Measurements from ENCODE around the gene ANO10. TPM values are rescaled to one million over a fixed set of nuclear protein-coding genes. Genes with fewer than 3 reads are reported as not detected.
"Not testable (repeated sequence)": the region's sequence is repeated elsewhere in the genome, so short reads cannot be mapped to it uniquely, and the experiment has no call there.

ANO10 gene, protein sequence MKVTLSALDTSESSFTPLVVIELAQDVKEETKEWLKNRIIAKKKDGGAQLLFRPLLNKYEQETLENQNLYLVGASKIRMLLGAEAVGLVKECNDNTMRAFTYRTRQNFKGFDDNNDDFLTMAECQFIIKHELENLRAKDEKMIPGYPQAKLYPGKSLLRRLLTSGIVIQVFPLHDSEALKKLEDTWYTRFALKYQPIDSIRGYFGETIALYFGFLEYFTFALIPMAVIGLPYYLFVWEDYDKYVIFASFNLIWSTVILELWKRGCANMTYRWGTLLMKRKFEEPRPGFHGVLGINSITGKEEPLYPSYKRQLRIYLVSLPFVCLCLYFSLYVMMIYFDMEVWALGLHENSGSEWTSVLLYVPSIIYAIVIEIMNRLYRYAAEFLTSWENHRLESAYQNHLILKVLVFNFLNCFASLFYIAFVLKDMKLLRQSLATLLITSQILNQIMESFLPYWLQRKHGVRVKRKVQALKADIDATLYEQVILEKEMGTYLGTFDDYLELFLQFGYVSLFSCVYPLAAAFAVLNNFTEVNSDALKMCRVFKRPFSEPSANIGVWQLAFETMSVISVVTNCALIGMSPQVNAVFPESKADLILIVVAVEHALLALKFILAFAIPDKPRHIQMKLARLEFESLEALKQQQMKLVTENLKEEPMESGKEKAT
- total RNA-seq, result 24.8 TPM

DNA sequence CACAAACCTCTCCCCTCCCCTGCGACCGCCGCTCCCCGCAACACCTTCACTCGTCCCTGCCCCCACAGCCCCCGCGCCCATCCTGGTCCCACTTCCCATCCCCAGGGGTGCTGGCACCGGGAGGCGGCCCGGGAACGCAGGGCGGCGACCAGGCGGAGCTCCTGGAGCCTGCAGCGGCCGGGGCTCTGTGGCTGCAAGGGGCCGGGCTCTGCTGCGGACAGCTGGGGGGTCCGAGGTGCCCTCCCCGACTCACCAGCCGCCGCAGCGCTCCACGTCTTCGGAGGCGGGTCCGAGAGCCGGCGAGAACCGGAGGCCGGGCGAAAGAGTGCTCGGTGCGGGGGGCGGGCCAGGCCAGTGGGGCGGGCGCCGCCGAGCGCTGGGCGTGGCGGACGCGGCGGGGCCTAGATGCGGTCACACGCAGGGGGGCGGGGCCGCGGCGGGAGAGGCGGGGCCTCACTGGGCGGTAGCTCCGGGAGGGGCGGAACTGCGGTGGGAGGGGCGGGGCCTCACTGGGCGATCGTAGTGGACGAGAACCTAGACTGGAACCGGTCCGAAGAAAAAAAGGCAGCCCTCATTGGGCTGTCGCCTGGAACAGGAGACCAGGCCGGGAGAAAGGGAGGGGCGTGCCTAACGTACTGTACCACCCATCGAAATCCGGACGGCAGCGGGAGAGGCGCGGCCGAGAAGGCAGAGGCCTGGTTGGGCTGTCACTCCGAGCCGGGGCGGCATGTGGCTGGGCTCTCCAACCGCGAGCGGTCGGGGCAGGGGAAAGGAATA, at the start of gene ANO10:
TSS of gene ANO10 (minus strand) at position 356 of the 777 bp plus-strand sequence. CDS start 16,159 bp downstream, outside the sequence.
- peak; percentile 100 for ATAC-seq

DNA sequence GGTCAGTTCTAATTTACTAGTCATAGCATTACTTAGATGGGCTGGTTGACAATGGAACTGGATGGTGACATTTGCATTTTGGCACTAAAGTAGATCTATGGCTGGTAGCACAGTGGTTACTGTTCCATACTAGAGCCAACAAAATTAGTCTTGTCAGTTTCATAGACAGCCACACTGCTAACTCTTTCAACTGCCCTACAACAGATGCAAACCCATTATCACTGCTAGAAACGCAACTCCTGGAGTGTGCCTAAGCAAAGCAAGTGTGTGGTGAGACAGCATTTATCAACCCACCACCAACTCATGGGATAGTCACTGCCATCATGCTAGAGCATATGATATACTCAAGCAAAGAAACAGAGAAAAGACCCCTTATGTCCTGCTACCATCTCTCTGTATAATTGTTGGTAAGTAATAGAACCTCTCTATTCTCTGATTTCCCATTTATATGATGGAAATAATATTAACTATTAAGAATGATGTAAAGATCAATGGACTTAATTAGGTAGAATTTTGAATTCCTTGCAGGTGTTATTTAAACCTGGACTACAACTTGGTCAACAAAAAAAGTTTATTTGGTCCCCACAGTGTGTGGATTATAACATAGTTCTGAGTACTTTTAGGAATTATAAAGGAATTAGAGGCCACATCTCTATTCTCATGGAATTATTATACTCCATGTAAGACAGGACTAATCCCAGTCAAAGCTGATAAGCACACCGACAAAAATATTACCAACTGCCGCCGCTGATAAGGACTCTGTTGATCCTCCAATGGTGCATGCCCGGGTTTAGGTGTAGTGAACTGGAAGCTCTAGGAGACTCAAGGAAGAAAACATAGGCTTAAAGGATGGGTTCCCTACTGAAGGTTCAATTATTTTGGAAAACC, 49.1 kb upstream of the ANO10 start:
- no peak for ATAC-seq

DNA sequence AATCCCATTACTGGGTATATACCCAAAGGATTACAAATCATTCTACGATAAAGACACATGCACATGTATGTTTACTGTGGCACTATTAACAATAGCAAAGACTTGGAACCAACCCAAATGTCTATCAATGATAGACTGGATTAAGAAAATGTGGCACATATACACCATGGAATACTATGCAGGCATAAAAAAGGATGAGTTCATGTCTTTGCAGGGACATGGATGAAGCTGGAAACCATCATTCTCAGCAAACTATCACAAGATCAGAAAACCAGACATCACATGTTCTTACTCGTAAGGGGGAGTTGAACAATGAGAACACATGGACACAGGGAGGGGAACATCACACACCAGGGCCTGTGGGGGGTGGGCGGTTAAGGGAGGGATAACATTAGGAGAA, 43.2 kb upstream of the ANO10 start:
- ATAC-seq, result not testable (repeated sequence)

DNA sequence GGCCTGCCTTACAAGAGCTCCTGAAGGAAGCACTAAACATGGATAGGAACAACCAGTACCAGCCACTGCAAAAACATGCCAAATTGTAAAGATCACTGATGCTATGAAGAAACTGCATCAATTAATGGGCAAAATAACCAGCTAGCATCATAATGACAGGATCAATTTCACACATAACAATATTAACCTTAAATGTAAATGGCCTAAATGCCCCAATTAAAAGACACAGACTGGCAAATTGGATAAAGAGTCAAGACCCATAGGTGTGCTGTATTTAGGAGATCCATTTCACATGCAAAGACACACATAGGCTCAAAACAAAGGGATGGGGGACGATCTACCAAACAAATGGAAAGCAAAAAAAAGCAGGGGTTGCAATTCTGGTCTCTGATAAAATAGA, 39.6 kb upstream of the ANO10 start:
- not testable (repeated sequence) for ATAC-seq

DNA sequence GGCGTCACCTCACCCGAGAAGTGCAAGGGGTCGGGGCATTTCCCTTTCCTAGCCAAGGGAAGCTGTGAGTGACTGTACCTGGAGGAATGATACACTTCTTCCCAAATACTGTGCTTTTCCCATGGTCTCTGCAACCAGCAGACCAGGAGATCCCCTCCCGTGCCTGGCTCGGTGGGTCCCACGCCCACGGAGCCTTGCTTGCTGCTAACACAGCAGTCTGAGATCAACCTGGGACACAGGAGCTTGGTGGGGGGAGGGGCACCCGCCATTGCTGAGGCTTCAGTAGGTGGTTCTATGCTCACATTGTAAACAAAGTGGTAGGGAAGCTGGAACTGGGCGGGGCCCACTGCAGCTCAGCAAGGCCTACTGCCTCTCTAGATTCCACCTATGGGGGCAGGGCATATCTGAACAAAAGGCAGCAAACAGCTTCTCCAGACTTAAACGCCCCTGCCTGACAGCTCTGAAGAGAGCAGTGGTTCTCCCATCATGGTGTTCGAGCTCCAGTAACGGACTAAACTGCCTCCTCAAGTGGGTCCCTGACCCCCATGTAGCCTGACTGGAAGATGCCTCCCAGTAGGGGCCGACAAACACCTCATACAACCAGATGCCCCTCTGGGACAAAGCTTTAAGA, 37.6 kb upstream of the ANO10 start:
- ATAC-seq, result no peak

DNA sequence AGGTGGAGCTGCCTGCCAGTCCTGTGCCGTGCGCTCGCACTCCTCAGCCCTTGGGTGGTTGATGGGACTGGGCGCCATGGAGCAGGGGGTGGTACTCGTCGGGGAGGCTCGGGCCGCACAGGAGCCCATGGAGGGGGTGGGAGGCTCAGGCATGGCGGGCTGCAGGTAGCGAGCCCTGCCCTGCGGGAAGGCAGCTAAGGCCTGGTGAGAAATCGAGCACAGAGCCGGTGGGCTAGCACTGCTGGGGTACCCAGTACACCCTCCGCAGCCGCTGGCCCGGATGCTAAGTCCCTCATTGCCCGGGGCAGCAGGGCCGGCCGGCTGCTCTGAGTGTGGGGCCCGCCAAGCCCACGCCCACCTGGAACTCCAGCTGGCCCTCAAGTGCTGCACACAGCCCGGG, 34.6 kb upstream of the ANO10 start:
- ATAC-seq, result not testable (repeated sequence)

DNA sequence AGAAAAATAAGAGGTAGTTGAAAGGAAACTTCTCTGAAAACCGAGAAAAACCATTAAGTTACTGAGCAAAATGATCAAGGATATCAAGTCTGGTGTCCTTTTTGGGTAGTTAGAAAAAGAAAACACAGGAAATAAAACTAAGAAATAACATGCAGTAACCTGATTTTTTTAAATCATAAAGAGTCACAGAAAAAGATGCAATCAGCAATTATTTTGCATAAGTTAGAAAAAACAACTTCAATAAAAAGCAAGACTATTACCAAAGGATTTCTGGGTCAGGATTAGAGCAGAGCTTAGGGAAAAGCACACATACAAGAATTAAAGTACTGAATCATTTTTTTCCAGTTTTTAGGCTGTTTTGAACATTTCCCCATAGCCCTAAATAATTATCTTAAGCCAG, 28.5 kb upstream of the ANO10 start:
- no peak for ATAC-seq

DNA sequence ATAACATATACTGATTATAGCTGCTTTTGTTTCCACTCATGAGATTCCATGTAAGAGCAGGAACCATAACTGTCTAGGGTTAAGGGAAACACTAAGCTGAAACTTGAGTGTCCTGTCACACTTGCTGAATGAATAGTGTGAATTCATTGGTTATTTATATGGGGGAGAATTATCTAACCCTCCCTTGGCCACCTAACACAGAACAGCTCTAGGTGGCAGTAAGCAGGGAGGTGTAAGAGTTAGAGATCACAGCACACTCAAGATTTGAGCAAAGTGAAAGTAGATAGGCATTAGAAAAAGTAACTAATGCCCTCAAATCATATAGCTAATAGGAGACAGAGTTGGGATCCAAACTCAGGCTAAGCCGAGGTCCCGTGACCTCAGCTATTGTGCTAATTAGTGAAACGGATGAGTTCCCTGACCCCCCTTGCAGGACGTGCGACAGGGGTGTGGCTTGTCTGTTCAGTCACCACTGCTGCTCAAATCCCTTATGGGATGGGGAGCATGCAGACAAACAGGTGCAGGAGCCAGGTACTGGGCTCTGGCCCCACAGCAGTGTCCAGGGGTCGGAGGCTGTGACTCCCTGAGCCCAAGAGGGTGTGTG, 27.7 kb upstream of the ANO10 start:
- no peak for ATAC-seq

DNA sequence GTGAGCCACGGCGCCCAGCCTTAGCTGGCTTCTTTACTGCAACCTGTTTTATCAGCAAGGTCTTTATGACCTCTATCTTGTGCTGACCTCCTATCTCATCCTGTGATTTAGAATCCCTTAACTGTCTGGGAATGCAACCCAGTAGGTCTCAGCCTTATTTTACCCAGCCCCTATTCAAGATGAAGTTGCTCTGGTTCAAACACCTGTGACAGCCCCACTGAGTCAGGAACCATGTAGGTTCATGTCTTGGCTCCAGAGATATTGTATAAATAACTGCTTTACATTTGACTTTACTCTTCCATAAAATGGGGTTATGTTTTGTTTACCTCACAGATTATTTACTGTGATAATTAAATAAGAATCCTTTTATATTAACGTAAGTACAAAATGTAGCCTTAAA, 27.1 kb upstream of the ANO10 start:
- ATAC-seq, result no peak

DNA sequence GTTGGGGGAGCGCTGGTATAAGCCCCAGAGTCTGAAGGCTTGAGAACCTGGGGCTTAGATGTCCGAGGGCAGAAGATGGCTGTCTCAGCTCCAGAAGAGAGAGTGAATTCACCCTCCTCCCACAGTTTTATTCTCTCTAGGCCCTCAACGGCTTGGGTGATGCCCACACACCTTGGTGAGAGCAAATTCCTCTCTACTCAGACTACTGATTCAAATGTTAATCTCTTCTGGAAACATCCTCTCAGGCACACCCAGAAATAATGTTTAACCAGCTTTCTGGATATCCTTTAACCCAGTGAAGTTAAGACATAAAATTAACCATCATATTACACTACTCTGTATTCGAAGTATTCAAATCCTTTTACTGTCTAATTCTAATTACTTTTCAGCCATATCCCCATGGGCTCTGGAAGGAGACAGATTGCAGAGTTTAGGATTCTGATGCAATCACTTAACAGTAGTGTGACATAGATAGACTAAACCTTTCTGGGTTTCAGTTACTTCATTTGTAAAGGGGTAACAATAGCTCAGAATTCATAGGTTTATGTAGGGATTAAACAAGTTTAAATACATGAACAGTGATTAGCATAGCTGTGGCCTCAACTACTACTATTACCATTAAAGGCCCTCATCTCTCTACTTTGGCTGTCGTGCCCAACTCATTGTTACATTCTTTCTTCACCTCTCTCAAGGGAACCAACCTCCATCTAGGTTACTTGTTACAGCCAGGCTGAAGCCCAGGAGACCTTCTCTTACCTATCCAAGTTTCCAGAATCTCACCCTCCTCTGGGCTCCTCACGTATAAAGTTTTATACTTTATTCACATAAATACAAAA, 25.7 kb upstream of the ANO10 start:
- no peak for ATAC-seq

DNA sequence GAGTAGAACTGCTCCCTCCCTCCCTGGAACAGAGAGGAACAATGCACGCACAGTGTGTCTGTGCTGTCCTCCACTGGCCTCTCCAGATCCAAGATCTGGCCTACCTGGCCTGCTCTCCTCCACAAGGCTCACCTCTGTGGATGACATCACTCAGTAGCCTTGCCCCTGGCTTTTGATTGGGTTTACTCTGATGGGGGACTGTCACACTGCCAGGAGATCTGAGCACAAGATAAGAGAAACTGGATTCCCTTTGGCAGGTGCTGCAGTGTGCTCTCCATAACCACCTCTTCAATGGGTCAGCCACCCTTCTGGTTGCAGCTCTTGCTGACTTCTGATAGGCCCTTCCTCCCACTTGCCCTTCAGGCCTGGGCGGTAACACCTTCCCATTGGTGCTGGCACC, 22.6 kb upstream of the ANO10 start:
- ATAC-seq, result no peak

DNA sequence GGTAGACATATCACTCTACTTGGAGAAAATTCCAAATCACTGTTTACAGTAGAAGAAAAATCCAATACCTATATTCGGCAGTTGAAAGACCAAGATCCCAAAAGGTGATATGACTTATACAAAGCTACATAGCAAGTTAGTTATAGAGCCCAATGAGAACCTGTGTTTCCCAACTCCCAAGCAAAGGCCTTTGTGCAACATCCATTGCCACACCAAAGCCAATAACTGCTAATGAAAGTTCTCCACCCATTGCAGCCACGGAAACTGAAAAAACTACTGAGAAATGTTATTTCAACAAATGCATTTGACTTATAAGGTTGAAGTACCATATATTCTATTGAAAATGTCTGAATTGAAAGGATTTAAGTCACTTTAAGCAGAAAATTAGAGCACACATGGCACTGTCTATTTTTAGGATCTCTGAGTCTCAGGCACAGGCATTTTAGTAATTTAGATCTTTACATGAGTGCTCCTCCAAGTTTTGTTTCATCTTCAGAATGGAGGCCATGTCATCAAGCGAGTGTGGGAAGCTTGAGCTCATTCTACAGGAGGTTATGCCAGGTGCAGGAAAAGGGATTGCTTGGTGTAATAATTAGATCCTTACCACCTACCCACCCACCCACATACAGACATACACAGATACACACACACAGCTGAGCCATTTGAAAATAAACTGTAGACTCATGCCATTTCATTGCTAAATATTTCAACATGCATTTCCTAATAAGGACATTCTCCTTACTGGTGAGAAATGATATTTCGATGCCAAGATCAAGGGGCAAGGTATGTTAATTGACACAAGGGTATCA, 19.7 kb upstream of the ANO10 start:
- no peak for ATAC-seq

DNA sequence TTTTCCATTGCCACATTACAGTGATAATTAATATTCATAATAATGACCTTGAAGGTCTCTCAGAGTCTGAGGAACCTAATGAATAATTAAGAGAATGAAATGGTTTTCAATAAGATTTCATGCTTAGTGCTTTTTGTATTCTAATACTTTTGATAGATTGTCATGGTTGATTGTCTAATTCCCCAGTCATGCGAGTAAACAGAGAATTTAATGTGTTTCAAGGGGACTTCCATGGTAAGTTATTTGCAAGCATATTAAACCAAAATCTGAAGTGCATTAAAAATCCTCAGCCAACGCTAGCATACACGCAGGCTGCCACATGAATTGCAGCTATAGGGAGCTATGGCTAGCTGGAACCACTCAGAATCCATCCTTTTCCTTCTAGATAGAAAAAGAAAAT, 18.9 kb upstream of the ANO10 start:
- ATAC-seq, result no peak

DNA sequence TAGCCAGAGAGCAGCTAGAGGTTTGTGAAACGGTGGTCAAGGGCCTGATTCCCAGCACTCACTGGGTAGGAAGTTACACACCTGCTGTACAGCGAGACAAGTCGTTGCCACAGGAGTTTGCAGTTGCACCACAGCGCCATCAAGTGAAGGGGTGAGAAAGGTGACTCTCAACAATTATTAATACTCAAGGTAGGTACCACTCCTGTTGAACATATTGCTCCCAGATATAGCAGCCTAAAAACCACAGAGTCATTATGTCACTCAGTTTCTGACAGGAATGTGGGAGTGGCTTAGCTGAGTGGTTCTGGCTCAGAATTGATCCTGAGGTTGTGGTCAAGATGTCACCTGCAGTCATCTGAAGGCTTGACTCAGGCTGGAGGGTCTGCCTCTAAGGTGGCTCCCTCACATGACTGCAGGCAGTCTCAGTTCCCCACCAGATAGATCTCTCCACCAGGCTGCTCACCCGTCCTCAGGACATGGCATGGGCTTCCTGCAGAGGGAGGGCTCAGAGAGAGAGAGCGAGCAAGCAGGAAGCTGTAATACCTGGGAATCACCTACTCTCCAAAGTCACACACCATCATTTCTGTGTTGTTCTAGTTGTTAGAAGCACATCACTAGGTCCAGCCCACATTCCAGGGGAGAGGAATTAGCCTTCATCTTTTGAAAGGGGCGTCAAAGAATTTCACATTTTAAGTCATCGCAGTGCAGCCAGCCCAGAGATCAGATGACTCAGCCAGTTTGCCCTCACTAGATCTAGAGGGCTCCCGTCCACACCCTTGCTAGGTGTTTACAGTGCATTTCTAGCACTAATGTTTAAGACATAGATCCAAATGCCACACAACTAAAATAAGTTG, 17.0 kb upstream of the ANO10 start:
- ATAC-seq, result peak; percentile 67

DNA sequence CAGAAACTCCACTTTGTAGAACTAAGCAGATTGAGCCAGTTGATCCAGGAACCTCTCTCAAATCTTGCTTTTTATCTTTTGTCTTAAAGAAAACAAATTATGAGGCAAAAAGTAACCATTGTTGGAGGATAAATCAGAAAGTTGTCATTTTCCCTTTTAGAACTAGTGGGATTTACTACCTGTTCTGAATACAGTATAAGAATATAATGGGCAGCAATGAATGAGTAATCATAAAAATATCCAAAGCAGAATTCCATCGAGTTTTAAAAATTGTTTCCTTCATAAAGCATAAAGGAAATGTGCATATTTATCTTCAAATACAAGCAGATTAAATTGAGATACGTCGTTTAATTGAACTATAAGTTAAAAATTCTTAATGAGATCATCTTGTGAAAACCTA, 15.9 kb upstream of the ANO10 start:
- ATAC-seq, result no peak

DNA sequence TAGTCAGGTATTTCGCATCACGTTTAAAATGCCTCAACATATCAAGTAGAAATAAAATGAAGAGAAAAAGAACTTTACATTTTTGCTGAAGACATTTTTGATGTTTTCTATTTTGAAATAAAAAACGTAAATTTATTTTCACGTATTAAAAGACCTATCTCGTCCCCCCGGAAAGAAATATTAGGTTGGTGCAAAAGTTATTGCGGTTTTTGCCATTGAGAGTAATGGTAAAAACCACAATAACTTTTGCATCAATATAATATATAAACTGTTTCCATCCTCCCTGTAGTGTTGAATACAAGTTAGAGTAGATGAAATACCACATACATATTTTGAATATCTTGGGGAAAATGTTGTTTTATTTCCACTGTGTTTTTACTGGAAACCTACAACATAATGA, 11.2 kb upstream of the ANO10 start:
- ATAC-seq, result no peak

DNA sequence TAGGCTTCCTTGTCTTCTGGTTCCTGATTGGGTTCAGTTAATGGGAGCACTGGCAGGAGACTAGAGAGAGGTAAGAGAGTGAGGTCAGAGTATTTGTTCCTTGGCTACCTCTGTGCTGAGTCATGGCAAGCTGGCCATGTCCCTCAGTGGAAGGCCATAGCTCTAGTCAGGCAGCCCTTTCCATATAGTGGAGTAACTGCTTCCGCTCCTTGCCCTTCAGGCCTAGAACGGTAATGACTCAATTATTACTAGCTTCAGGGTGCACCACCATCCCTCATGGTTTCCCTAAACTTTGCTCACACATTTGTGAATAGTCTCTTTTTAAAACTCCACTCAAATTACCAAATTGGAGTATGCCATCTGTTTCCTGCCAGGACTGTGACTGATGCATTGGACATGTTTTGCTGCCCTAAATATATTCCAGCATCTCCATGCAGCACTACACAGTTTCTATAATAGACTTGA, 10.5 kb upstream of the ANO10 start:
- ATAC-seq, result peak; percentile 89

DNA sequence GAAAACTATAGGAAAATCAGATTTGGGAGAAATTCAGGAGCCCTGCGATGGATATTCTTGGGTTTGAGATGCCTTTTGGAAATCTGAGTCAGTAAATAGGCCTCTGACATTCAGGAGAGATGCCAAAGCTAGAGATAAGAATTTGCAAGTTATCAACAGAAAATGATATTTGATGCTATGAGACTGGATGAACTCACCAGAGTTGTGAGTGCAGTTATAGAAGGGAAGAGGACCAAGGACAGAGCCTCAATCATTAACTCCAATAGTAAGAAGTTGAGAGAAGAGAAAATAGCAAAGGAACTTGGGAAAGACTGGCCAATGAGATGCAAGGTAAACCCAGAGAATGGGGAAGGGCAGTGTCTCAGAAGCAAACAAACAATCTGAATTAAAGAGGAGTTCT, 7.9 kb upstream of the ANO10 start:
- no peak for ATAC-seq

DNA sequence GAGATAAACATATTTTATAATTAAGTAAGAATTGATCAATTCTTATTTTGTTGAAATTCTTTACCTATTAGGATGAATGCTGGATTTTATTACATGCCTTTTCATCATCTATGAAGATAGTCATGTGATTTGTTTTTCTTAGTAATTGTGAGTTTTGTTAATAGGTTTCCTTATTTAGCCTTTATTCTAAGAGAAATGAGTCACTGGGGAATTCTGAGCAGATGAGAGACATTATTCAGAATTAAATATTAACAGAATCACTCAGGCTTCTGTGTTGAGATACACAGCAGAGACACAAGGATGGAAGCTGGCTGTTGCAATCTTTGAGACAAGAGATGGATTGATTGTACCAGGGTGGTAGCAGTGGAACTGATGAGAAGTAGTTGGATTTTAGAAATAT, 7.4 kb upstream of the ANO10 start:
- no peak for ATAC-seq

Data from esophagus mucosa (tissue), 1 donor.